Activated CD4-positive, alpha-beta T cell treated with anti-CD3 and anti-CD28 coated beads, Interleukin-2, amount 10 ng/mL, durations not matched to agents 24 days and 14 days (primary cell): ENCODE data around the gene TULP3. TPM values are rescaled to one million over a fixed set of nuclear protein-coding genes. Genes with fewer than 3 reads are reported as not detected.
A peak's percentile ranks its signal among the peaks of the same experiment; 100 is the strongest.

Experiments used
- DNase-seq: peaks from one replicate; pipeline ENCODE4 v3.0.0; 2022
- H3K27ac Mint-ChIP-seq: one replicate; pipeline ENCODE4 v1.8.0; 2022; ENCODE audit warnings: mild to moderate bottlenecking, mixed read lengths
- H3K27me3 Mint-ChIP-seq: one replicate; pipeline ENCODE4 v1.8.0; 2022; ENCODE audit warnings: mixed read lengths
- H3K36me3 Mint-ChIP-seq: one replicate; pipeline ENCODE4 v1.8.0; 2022; ENCODE audit warnings: low read depth, mild to moderate bottlenecking, mixed read lengths
- H3K4me1 Mint-ChIP-seq: one replicate; pipeline ENCODE4 v1.8.0; 2021; ENCODE audit warnings: mixed read lengths
- H3K4me3 Mint-ChIP-seq: one replicate; pipeline ENCODE4 v1.8.0; 2022; ENCODE audit warnings: mild to moderate bottlenecking, moderate library complexity, mixed read lengths
- H3K9me3 Mint-ChIP-seq: one replicate; pipeline ENCODE4 v1.8.0; 2021; ENCODE audit warnings: mixed read lengths
- intact Hi-C: fragments of 100-400 bp; cut with micrococcal nuclease; formaldehyde crosslinking; loops from one replicate; pipeline ENCODE4 v1.15.1; 2023
- total RNA-seq: library from RNA; stranded (reverse); gene quantifications from 2 replicates; pipeline ENCODE4 v1.2.3, GENCODE V29; 2022

Gene TULP3
- total RNA-seq, 1 donor from 2014 or later: 7.8 TPM

DNA sequence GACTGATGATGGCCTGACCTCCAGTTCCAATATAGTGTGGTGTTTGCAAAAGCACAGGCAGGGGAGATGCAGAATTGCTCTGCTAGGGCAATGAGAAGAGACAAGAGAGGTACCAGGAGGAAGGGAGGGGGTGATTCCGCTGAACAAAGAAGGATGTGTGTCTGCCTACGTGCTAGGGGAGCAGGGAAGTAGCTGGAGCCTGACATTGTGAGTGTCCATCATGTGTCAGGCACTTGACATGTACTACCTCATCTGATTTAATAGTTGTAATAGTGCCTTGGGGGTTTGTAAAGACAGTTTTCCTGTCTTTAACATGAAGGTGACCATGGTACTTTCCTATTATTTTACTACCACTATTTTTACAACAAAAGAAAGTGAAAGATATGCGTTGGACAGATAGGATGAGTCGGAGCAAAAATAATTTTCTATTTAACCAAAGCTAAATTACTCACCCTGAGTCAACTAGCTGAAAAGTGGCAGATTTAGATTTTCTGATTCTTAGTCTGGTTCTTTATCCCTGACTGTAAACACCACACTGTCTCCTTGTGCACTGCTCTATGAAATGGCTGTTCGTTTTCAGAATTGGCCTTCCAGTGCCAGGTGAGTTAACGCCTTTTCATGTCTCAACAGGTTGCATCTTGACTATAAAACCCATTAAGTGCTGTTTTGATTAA is 34.8 kb downstream of the TULP3 start:
- Mint-ChIP-seq H3K4me1 (peaks cover 4% of the 10 kb centered on the region), H3K27me3 (no peaks in the 10 kb centered on the region), H3K9me3 (no peaks in the 10 kb centered on the region), H3K36me3 (peaks cover 13% of the 10 kb centered on the region), H3K27ac (no peak overlapping the region), H3K4me3 (no peak overlapping the region)
- intact Hi-C loops: no loop called here
- no peak for DNase-seq

DNA sequence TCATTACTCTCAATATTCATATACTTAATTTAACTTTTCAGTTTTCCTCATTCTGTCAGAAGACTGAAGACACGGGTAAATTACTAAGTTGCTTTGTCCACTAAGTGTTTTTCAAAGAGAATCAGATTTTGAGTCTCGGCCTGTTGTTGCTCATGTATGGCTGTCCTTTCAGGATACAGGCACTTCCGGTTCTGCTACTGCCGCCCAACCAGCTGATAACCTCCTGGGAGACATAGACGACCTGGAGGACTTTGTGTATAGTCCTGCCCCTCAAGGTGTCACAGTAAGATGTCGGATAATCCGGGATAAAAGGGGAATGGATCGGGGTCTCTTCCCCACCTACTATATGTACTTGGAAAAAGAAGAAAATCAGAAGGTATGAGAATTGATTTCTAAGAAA is 40.2 kb downstream of the TULP3 start:
- intact Hi-C loops: no loop called here
- no peak for DNase-seq
- no peak overlapping the region for H3K4me3 Mint-ChIP-seq
- H3K27ac Mint-ChIP-seq: no peak overlapping the region
- no peaks in the 10 kb centered on the region for H3K9me3 Mint-ChIP-seq
- peaks cover 13% of the 10 kb centered on the region for H3K36me3 Mint-ChIP-seq
- H3K4me1 Mint-ChIP-seq: no peaks in the 10 kb centered on the region
- no peaks in the 10 kb centered on the region for H3K27me3 Mint-ChIP-seq

- H3K36me3 Mint-ChIP-seq: peaks cover 11% of the 10 kb centered on the region
- intact Hi-C loops: no loop called here
These were observed 42.9 kb downstream of the TULP3 start for GRCh38 chr12:2933586-2933985.

GRCh38 chr12:2934371-2934770 is 43.7 kb downstream of the TULP3 start:
- H3K9me3 Mint-ChIP-seq: no peaks in the 10 kb centered on the region
- no peak overlapping the region for H3K4me3 Mint-ChIP-seq
- no peaks in the 10 kb centered on the region for H3K4me1 Mint-ChIP-seq
- H3K36me3 Mint-ChIP-seq: peaks cover 10% of the 10 kb centered on the region
- H3K27ac Mint-ChIP-seq: no peak overlapping the region
- H3K27me3 Mint-ChIP-seq: no peaks in the 10 kb centered on the region
- no peak for DNase-seq
- intact Hi-C loops: no loop called here

More at GRCh38 chr12:2933586-2933985, 42.9 kb downstream of the TULP3 start:
- no peak overlapping the region for H3K4me3 Mint-ChIP-seq
- no peaks in the 10 kb centered on the region for H3K27me3 Mint-ChIP-seq
- no peaks in the 10 kb centered on the region for H3K4me1 Mint-ChIP-seq
- no peak overlapping the region for H3K27ac Mint-ChIP-seq
- DNase-seq: no peak
- H3K9me3 Mint-ChIP-seq: no peaks in the 10 kb centered on the region

- Mint-ChIP-seq H3K36me3 (peaks cover 4% of the 10 kb centered on the region), H3K27ac (no peak overlapping the region), H3K9me3 (no peaks in the 10 kb centered on the region), H3K4me3 (no peak overlapping the region), H3K4me1 (no peaks in the 10 kb centered on the region), H3K27me3 (no peaks in the 10 kb centered on the region)
- no peak for DNase-seq
- intact Hi-C loops: no loop called here
These were observed 45.6 kb downstream of the TULP3 start for GRCh38 chr12:2936301-2936700.

- no peaks in the 10 kb centered on the region for H3K9me3 Mint-ChIP-seq
- peaks cover 3% of the 10 kb centered on the region for H3K36me3 Mint-ChIP-seq
- no peaks in the 10 kb centered on the region for H3K4me1 Mint-ChIP-seq
- no peak overlapping the region for H3K4me3 Mint-ChIP-seq
- H3K27me3 Mint-ChIP-seq: no peaks in the 10 kb centered on the region
- H3K27ac Mint-ChIP-seq: no peak overlapping the region
- intact Hi-C loops: no loop called here
- DNase-seq: no peak
These were observed 46.8 kb downstream of the TULP3 start for GRCh38 chr12:2937500-2937899.

DNA sequence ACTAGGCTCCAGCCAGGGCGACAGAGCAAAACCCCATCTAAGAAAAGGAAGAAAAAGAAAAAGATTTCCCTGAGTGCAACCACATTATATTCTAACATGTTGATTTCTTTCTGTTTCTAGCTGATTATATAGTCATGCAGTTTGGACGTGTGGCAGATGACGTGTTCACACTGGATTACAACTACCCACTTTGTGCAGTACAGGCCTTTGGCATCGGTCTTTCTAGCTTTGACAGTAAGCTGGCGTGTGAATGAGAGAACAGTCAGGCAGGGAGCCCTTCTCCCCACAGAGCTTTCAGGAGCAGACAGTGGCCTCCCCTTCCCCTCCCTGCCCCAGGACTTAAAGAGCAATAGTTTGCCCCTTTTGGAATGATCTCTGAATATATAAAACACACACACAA is 48.5 kb downstream of the TULP3 start:
- no peak for DNase-seq
- Mint-ChIP-seq H3K27me3 (no peaks in the 10 kb centered on the region), H3K9me3 (no peaks in the 10 kb centered on the region), H3K4me3 (no peak overlapping the region), H3K27ac (no peak overlapping the region), H3K4me1 (no peaks in the 10 kb centered on the region), H3K36me3 (no peaks in the 10 kb centered on the region)
- intact Hi-C loops: no loop called here

DNA sequence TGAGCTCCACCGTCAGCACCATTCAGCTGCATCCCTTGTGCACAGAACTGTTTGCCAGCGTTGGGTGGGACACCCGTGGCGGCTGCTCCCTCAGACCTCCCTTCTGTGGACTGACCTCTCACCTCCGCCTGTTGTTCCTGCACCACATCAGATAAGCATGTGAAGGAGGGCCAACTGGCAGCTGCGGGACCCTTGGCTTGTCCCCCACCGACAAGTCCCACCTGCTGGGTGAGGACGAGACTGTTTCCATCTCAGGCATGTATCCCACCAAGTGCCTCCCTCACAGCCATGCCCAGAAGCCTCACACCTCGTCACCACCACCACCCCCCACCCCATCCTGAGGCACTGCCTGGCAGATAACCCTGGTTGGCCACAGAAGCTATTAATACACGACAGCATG is 49.9 kb downstream of the TULP3 start:
- no peak overlapping the region for H3K27ac Mint-ChIP-seq
- intact Hi-C loops: no loop called here
- H3K27me3 Mint-ChIP-seq: no peaks in the 10 kb centered on the region
- H3K9me3 Mint-ChIP-seq: no peaks in the 10 kb centered on the region
- no peaks in the 10 kb centered on the region for H3K36me3 Mint-ChIP-seq
- peaks cover 4% of the 10 kb centered on the region for H3K4me1 Mint-ChIP-seq
- no peak overlapping the region for H3K4me3 Mint-ChIP-seq
- DNase-seq: no peak

DNA sequence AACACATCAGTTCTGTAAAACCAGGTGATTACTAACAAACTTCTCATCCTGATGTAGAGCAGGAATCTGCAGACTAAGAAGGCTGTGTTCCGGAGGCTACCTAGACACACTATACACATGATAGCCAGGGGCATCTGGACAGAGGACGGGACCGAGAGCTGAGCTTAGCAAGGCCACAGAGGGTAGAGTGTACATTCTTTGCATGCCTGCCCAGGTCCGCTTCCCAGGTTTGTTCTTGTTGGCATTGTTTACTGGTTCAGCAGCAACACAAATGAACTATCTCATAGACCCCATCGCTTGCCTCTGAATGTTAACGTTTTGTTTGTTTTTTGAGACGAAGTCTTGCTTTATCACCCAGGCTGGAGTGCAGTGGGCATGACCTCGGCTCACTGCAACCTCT is 50.8 kb downstream of the TULP3 start:
- H3K9me3 Mint-ChIP-seq: no peaks in the 10 kb centered on the region
- H3K4me3 Mint-ChIP-seq: no peak overlapping the region
- no peak overlapping the region for H3K27ac Mint-ChIP-seq
- no peaks in the 10 kb centered on the region for H3K36me3 Mint-ChIP-seq
- no peak for DNase-seq
- H3K27me3 Mint-ChIP-seq: no peaks in the 10 kb centered on the region
- intact Hi-C loops: no loop called here
- H3K4me1 Mint-ChIP-seq: peaks cover 4% of the 10 kb centered on the region

DNA sequence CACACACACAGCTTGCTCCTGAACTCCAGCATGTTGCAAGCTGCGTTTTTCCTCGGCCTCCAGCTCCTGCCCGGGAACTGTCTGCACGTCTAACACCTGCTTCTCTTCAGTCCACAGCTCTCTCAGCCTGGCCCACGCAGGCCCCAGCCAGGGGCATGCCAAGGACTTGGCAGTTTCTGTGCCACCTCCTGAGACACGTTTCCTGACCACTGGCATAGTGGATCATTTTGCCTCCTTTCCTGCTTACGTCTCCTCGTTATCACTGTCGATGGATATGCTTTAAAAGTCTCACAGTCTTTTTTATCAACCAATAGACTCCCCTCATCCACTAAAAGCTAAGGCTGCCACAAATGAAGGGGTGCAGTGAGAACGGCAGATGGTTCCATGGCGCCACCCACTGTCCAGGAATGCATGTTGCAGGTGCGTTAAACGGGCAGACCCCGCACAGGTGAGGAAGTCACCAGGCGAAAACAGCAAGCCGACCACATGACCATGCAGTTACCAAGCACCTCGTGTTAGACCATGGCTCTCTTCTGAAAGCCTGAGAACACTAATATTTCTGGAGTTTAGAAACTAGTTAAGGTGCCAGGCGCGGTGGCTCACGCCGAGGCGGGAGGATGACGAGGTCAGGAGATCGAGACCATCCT is 53.8 kb downstream of the TULP3 start:
- peak overlapping the region; percentile 23 for H3K4me3 Mint-ChIP-seq
- H3K9me3 Mint-ChIP-seq: no peaks in the 10 kb centered on the region
- DNase-seq: peak; percentile 88
- no peak overlapping the region for H3K27ac Mint-ChIP-seq
- intact Hi-C loops: loop anchor here (1.0 kb wide), 2 partner anchors 59 to 91 kb away; no protein-coding TSS in a partner anchor
- peaks cover 5% of the 10 kb centered on the region for H3K27me3 Mint-ChIP-seq
- H3K36me3 Mint-ChIP-seq: no peaks in the 10 kb centered on the region
- H3K4me1 Mint-ChIP-seq: peaks cover 4% of the 10 kb centered on the region

DNA sequence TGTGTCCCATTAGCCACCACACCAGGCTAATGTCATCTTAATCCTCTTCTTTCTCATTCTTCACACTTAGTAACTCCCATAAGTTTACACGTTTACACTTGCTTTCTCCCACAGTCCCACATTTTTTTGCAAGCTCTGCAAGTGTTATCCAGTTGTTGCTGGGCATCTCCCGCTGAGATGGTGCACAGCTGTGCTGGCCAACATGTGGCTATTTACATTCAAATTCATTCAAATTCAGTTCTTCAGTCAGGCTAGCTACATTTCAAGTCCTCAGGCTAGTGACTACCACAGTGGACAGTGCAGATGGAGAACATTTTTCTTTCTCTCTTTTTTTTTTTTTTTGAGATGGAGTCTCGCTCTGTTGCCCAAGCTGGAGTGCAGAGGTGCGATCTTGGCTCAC is 58.7 kb downstream of the TULP3 start:
- H3K27ac Mint-ChIP-seq: no peak overlapping the region
- no peak for DNase-seq
- intact Hi-C loops: no loop called here
- H3K4me1 Mint-ChIP-seq: peaks cover 4% of the 10 kb centered on the region
- H3K36me3 Mint-ChIP-seq: no peaks in the 10 kb centered on the region
- H3K27me3 Mint-ChIP-seq: peaks cover 9% of the 10 kb centered on the region
- H3K9me3 Mint-ChIP-seq: no peaks in the 10 kb centered on the region
- H3K4me3 Mint-ChIP-seq: no peak overlapping the region

GRCh38 chr12:2955888-2956287 is 65.2 kb downstream of the TULP3 start:
- Mint-ChIP-seq H3K27ac (no peak overlapping the region), H3K4me1 (peaks cover 13% of the 10 kb centered on the region), H3K4me3 (no peak overlapping the region), H3K27me3 (peaks cover 40% of the 10 kb centered on the region), H3K9me3 (no peaks in the 10 kb centered on the region), H3K36me3 (peaks cover 1% of the 10 kb centered on the region)
- intact Hi-C loops: no loop called here
- DNase-seq: no peak

- DNase-seq: no peak
- H3K9me3 Mint-ChIP-seq: no peaks in the 10 kb centered on the region
- peaks cover 1% of the 10 kb centered on the region for H3K36me3 Mint-ChIP-seq
- peaks cover 13% of the 10 kb centered on the region for H3K4me1 Mint-ChIP-seq
- intact Hi-C loops: no loop called here
- H3K4me3 Mint-ChIP-seq: peak overlapping the region; percentile 86
- peaks cover 52% of the 10 kb centered on the region for H3K27me3 Mint-ChIP-seq
- no peak overlapping the region for H3K27ac Mint-ChIP-seq
These were observed 67.2 kb downstream of the TULP3 start for GRCh38 chr12:2957816-2958431.

DNA sequence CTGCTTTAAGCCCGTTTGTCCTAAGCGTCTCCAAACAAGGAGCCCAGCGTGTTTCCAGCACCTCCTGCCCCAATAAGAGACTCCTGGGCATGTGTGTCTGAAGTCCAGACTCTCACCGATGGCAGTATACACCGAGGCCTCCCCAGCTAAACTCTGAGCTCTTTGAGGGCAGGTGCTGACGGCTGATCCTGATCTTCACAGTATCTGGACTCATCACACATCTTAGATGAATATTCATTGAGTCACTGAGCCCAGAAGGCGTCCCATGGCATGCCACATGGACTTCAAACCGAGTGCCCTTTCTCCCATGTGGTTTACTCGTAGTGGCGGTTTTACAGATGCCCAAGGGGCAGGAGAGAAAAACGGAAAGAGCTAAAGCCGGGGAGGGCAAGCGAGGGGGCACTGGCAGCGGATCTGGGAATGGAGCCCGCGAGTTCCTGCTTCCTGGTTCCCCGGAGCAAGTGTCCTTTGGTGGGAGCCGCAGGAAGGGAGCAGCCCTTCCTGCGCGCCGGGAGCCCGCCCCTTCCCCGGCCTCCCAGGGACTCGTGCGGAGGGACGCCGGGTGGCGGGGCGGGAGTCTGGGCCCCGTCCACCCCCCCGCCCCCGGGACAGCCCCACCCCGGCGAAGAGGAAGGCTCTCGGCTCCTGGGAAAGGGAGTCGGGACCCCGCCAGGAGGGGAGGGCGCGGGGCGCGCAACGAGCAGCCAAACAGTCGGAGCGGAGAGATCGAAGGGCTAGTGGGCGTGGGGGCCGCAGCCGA is 67.9 kb downstream of the TULP3 start:
- Mint-ChIP-seq H3K9me3 (no peaks in the 10 kb centered on the region), H3K27ac (peak overlapping the region; percentile 85), H3K36me3 (peaks cover 1% of the 10 kb centered on the region), H3K4me3 (peak overlapping the region; percentile 86), H3K4me1 (peaks cover 13% of the 10 kb centered on the region), H3K27me3 (peaks cover 57% of the 10 kb centered on the region)
- DNase-seq: no peak
- intact Hi-C loops: no loop called here
